Spleen (tissue), 11 donors: ENCODE measurements around the gene ACTN4. TPM values are rescaled to one million over a fixed set of nuclear protein-coding genes. Genes with fewer than 3 reads are reported as not detected.

ENCODE experiments used
- DNase-seq: peaks from one replicate; pipeline ENCODE4 v3.0.0-alpha.2; 2020
- H3K27ac ChIP-seq, 8 donors: fragments of 200-600 bp; sonication (generic) in 7 of 8; 1 replicate in 4 of 8; 2 replicates in 4 of 8; pipeline versions ENCODE4 v1.5.0 to v1.8.0; 2016 to 2021; ENCODE audit warnings: inconsistent platforms in 4 of 8, mild to moderate bottlenecking in 4 of 8, moderate library complexity in 1 of 8
- H3K27me3 ChIP-seq, 7 donors: fragments of 200-600 bp; sonication (generic) in 6 of 7; replicated peaks in 1 of 7; 1 replicate in 4 of 7; 2 replicates in 3 of 7; pipeline versions ENCODE4 v1.5.0 to v1.8.0; 2016 to 2021; ENCODE audit warnings: inconsistent platforms in 3 of 7, mild to moderate bottlenecking in 1 of 7
- H3K36me3 ChIP-seq, 6 donors: fragments of 200-600 bp; sonication (generic) in 5 of 6; 1 replicate in 4 of 6; 2 replicates in 2 of 6; pipeline versions ENCODE4 v1.5.0 to v1.8.0; 2016 to 2021; ENCODE audit warnings: inconsistent platforms in 2 of 6
- H3K4me1 ChIP-seq, 6 donors: fragments of 200-600 bp; sonication (generic) in 5 of 6; 1 replicate in 3 of 6; 2 replicates in 3 of 6; pipeline versions ENCODE4 v1.5.0 to v1.8.0; 2016 to 2021; ENCODE audit warnings: inconsistent platforms in 3 of 6
- H3K4me3 ChIP-seq, 8 donors: fragments of 200-600 bp; sonication (generic) in 7 of 8; 1 replicate in 4 of 8; 2 replicates in 4 of 8; pipeline versions ENCODE4 v1.5.0 to v1.8.0; 2016 to 2021; ENCODE audit warnings: inconsistent platforms in 4 of 8, mild to moderate bottlenecking in 4 of 8, moderate library complexity in 2 of 8
- H3K9me3 ChIP-seq, 8 donors: fragments of 200-600 bp; sonication (generic) in 7 of 8; 1 replicate in 4 of 8; 2 replicates in 4 of 8; pipeline versions ENCODE4 v1.5.0 to v1.8.0; 2016 to 2021; ENCODE audit warnings: inconsistent platforms in 4 of 8
- CTCF ChIP-seq, 11 experiments: fragments of 200-600 bp in 7 of 11; fragments of 450-650 bp in 4 of 11; sonication (generic) in 4 of 11; IDR thresholded peaks in 8 of 11; conservative IDR thresholded peaks in 3 of 11; 1 replicate in 7 of 11; 2 replicates in 4 of 11; pipeline versions ENCODE4 v1.4.0 to v1.8.0; 2016 to 2021; ENCODE audit warnings: antibody characterized with exemption in 11 of 11, inconsistent platforms in 4 of 11, mild to moderate bottlenecking in 1 of 11
- POLR2A ChIP-seq, 3 donors: fragments of 450-650 bp; IDR thresholded peaks; one replicate each; pipeline ENCODE4 v1.5.1; 2017; ENCODE audit warnings: antibody characterized with exemption in 3 of 3, mild to moderate bottlenecking in 1 of 3
- POLR2AphosphoS5 ChIP-seq, 3 donors: sonication (generic); formaldehyde crosslinking; IDR thresholded peaks; one replicate each; pipeline ENCODE4 v1.5.1; 2017; ENCODE audit warnings: antibody characterized with exemption in 3 of 3
- WGBS, 5 donors: extraction: QIAGEN DNeasy Blood & Tissue Kit in 3 of 5; methylation state at CpG; one replicate each; pipeline versions ENCODE4 v1.1.5 to v1.1.7; 2013 to 2018; 5-methylcytosine and 5-hydroxymethylcytosine counted together
- intact Hi-C: fragments of 100-400 bp; cut with DNase I; formaldehyde crosslinking; loops from one replicate; pipeline ENCODE4 v1.15.0; 2023; ENCODE audit warnings: low total_unique reads
- polyA plus RNA-seq, 3 donors: library from polyadenylated mRNA; stranded (reverse); fragments of 200-250 nt; gene quantifications; one replicate each; pipeline ENCODE4 v1.2.1, GENCODE V29; 2013
- total RNA-seq, 7 donors: library from RNA; depleted of rRNA in 3 of 7; stranded (reverse); fragments of >200 nt in 3 of 7; fragmentation: NEBNext Ultra II Directional in 4 of 7; extraction: Animal tissue kit (Norgen Biotek cat#: 25700) in 4 of 7; gene quantifications; one replicate each; pipeline versions ENCODE4 v1.1.0 to v1.2.1, GENCODE V29; 2016 to 2021
- donor health status: healthy with polysubstance abuse.
- donor health status: DM: no; HTN: no; CAD: no; lungs with moderate emphysema.
- donor health status: DM: no; HTN: no; CAD: no.
- donor health status: Bipolar disorder and iron deficiency.
- donor health status: healthy.
- donor health status: DM: no; HTN: no; CAD: no.
- donor health status: DM: yes; HTN: yes; CAD: no.

Gene ACTN4
- total and polyA plus RNA-seq, 10 donors: 39.3 to 621 (median 408) TPM

GRCh38 chr19:38647966-38648768 lies 718 bp downstream of the ACTN4 start:
- no peak for DNase-seq
- H3K27me3 ChIP-seq: no peaks in the 10 kb centered on the region

DNA sequence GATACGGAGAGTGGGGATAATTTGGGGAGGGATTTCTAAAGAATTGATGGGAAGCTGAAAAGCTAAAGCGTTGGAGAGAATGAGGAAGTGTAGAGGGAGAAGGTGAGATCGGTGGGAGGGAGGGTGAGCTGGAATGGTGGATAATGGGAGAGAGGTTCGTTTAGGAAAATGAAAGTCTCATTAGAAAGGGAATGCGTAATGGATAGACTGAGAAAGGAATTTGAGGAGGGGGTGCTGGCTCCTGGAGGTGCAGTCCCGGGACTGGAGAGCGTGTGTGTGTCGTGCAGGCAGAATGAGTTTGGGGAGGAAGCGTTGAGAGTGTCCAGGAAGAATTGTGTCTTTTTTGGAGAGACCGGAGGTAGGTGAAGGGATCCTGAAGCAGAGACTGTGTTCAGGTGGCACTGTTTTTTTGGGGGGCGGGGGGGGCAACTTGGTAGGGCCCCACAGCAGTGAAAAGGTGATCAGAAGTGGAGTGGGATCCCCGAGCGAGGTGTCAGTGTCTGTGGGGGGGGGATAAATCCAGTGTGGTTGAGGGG lies 1.4 kb downstream of the ACTN4 start:
- Histone ChIP-seq H3K9me3 (no peaks in the 10 kb centered on the region), H3K4me3 (peak overlapping the region; percentile 76 to 94 (median 86)), H3K36me3 (no peaks in the 10 kb centered on the region), H3K27me3 (no peaks in the 10 kb centered on the region), H3K4me1 (peaks cover 37 to 67% (median 56%) of the 10 kb centered on the region in 6 donors), H3K27ac (peak overlapping the region; percentile 81 to 94 (median 92))
- no peak for DNase-seq
- no peak for TF ChIP-seq CTCF (IDR thresholded peaks at IDR 0.05 in 8 of 11, conservative IDR thresholded peaks at IDR 0.05 in 3 of 11)
- TF ChIP-seq POLR2A (IDR thresholded peaks at IDR 0.05): no peak
- TF ChIP-seq POLR2AphosphoS5 (IDR thresholded peaks at IDR 0.05): no peak
- intact Hi-C loops: no loop called here
- WGBS, 5 donors: 0 to 2% (median 1%) methylated on average over 13 of the region's 13 CpGs

More at GRCh38 chr19:38647966-38648768, 718 bp downstream of the ACTN4 start:
- 0 to 1% (median 1%) methylated on average over 19 of the region's 19 CpGs for WGBS, 5 donors
- H3K9me3 ChIP-seq: no peaks in the 10 kb centered on the region
- H3K4me3 ChIP-seq: peak overlapping the region; percentile 76 to 94 (median 86)
- H3K4me1 ChIP-seq: peaks cover 31 to 61% (median 49%) of the 10 kb centered on the region in 6 donors
- H3K27ac ChIP-seq: peak overlapping the region; percentile 80 to 94 (median 92)
- TF ChIP-seq CTCF (IDR thresholded peaks at IDR 0.05 in 8 of 11, conservative IDR thresholded peaks at IDR 0.05 in 3 of 11): no peak
- no peak for TF ChIP-seq POLR2A (IDR thresholded peaks at IDR 0.05)
- no peak for TF ChIP-seq POLR2AphosphoS5 (IDR thresholded peaks at IDR 0.05)
- no peaks in the 10 kb centered on the region for H3K36me3 ChIP-seq
- intact Hi-C loops: no loop called here

DNA sequence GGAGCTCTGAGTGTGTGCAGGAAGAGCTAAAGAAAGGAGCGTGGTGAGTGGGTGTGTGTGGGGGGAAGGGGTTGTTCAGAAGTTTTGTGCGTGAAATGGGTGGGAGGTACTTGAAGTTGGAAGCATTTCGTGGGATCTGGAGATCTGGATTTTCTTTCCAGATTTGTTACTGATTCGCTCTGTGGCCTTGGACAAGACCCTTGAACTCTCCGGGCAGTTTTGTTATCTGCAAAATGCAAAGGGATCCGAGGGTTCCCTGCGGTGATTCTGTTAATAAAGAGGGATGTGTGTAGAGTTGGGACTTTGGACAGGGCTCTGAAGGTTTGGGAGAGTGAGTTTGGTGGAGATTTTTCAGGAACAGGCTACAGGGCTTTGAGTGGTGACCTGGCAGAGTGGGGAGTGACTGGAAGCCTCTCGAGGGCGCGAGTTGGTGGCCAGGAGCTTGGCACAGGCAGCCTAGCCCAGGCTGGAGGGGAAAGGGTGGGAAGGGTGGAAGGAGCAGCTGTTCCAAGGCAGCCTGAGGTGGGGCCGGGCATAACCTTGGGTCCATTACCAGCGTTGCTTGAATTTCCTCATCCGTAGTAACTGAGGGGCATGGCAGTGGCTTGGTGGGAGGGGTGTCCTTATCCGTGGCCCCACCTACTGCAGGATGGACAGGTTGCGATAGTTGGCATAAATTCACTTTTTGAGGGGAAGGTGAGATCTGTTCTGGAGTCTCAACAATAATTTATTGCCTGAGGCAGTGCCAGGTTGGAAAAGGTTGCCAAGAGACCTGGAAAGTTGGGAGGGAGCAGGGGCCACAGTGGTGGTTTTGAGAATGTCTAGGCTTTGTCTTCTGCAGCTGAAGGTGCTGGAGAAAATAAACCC lies 2.1 kb downstream of the ACTN4 start:
- H3K27ac ChIP-seq: peak overlapping the region; percentile 81 to 94 (median 92)
- peak overlapping the region; percentile 76 to 94 (median 86) for H3K4me3 ChIP-seq
- DNase-seq: peak; percentile 85
- intact Hi-C loops: loop anchor here (10.0 kb wide), 1 partner anchor 55 kb away; no protein-coding TSS in a partner anchor
- H3K36me3 ChIP-seq: peaks cover 0 to 7% (median 0%) of the 10 kb centered on the region in 6 donors
- no peaks in the 10 kb centered on the region for H3K9me3 ChIP-seq
- peaks cover 44 to 74% (median 63%) of the 10 kb centered on the region in 6 donors for H3K4me1 ChIP-seq
- TF ChIP-seq POLR2AphosphoS5 (IDR thresholded peaks at IDR 0.05) (peak; percentile 66 to 79 (median 73)), CTCF (IDR thresholded peaks at IDR 0.05 in 8 of 11, conservative IDR thresholded peaks at IDR 0.05 in 3 of 11) (no peak), POLR2A (IDR thresholded peaks at IDR 0.05) (no peak)
- WGBS, 5 donors: 17 to 30% (median 23%) methylated on average over 15 of the region's 15 CpGs
- no peaks in the 10 kb centered on the region for H3K27me3 ChIP-seq
